Thoracic aorta (tissue), 2 donors: ENCODE measurements around the gene RTN4R. TPM values are rescaled to one million over a fixed set of nuclear protein-coding genes. Genes with fewer than 3 reads are reported as not detected.
A peak's percentile ranks its signal among the peaks of the same experiment; 100 is the strongest.

Experiments
- ATAC-seq: fragments of 150-250 bp; one replicate; pipeline ENCODE4 v1.8.0; 2017; ENCODE audit warnings: low read depth; ENCODE audit not compliant: insufficient number of reproducible peaks, low FRiP score
- DNase-seq: peaks from one replicate; pipeline ENCODE4 v3.0.0-alpha.2; 2020; ENCODE audit warnings: low spot score
- H3K27ac ChIP-seq, 2 donors: fragments of 200-600 bp; sonication (generic); 1 replicate in 1 of 2; 2 replicates in 1 of 2; pipeline ENCODE4 v1.5.1; 2016; ENCODE audit warnings: mild to moderate bottlenecking in 2 of 2, moderate library complexity in 2 of 2
- H3K27me3 ChIP-seq: fragments of 200-600 bp; sonication (generic); replicated peaks from 2 replicates; pipeline ENCODE4 v1.6.0; 2016; ENCODE audit warnings: mild to moderate bottlenecking; ENCODE audit not compliant: insufficient read depth
- H3K36me3 ChIP-seq: fragments of 200-600 bp; sonication (generic); one replicate; pipeline ENCODE4 v1.5.1; 2016
- H3K4me1 ChIP-seq, 2 donors: fragments of 200-600 bp; sonication (generic); 1 replicate in 1 of 2; 2 replicates in 1 of 2; pipeline versions ENCODE4 v1.5.1 to v1.6.0; 2016; ENCODE audit warnings: low read depth in 2 of 2, mild to moderate bottlenecking in 1 of 2; ENCODE audit not compliant: control insufficient read depth in 1 of 2
- H3K4me3 ChIP-seq: fragments of 200-600 bp; sonication (generic); 2 replicates; pipeline ENCODE4 v1.5.1; 2016; ENCODE audit warnings: mild to moderate bottlenecking
- H3K9me3 ChIP-seq: fragments of 200-600 bp; sonication (generic); 2 replicates; pipeline ENCODE4 v1.5.1; 2016
- total RNA-seq, 2 donors: library from RNA; depleted of rRNA; stranded (reverse); fragments of >200 nt; gene quantifications; one replicate each; pipeline versions ENCODE4 v1.1.0 to v1.2.3, GENCODE V29; 2016
- TF ChIP-seq, protein P1 (sequence below): fragments of 200-600 bp; sonication (generic); IDR thresholded peaks from one replicate; pipeline ENCODE4 v1.5.1; 2019; ENCODE audit warnings: antibody characterized with exemption

The RTN4R gene
- total RNA-seq, 2 donors from 2014 or later = 7.4 TPM; not detected in 1

DNA sequence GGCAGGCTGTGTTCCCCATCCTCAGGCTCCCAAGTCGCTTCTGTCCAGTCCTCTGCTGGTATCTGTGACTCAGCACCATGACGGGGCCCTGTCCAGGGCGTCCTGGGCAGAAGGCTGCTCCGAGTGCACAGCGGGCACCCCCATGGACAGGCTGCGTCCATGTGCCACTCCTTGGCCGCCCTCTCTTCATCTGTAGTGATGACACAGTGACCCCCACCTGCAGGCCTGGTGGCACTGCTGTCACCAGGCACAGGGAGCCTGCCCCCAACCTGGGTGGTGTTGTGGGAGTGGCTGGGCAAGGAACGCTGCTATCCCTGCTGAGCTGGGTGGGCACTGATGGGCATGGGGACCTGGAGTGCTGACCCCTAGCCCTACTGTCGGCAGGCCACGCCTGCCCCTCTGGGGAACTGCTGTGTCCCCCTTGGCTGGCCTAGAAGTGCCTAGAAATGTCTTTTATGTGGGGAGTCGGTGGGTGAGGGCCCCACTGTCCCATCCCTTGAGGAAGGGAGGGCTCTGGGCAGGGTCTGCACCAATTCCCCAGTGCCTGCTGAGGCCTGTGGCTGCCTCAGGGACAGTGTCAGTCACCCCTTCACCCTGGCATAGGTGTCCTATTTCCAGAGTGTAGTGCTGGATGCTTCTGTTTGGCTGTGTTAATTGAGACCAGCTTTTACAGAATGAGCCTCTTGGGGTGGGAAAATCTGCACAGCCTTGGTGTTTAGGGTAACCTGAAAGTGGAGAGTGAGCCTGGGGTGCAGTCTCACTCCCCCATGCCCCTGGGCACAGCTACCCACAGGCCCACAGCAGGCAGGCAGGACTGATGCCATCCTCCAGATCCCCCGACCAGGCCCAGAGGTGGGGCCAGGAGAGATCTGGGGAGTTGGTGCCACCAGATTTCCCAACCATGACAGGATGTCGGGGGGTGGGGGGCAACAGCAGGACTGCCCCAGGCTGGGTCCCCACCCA is 34.5 kb downstream of the RTN4R start:
- ATAC-seq = no peak

DNA sequence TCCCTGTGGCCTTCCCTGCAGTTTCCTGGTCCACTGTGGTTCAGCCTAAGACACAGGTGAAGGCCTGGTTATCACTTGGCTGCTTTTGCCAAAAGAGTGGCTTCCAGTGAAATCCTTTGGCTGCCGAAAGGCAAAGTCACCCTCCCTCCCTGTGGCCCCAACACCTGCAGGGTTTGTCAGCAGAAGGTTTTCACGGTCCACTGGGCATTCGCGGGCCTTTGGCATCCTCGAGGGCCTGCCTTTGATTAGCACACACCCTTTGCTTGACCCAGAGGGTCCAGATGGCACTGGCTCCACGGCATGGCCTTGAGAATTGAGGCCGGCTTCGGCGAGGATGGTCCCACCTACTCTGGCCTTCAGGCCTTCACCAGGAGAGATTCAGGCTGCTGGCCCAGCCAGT is 35.3 kb downstream of the RTN4R start:
- Histone ChIP-seq H3K4me1 (peaks cover 23 to 36% of the 10 kb centered on the region in 2 donors), H3K9me3 (no peaks in the 10 kb centered on the region), H3K36me3 (no peaks in the 10 kb centered on the region), H3K27ac (no peak overlapping the region), H3K27me3 (no peaks in the 10 kb centered on the region), H3K4me3 (no peak overlapping the region)
- ATAC-seq = no peak
- TF ChIP-seq, protein P1, sequence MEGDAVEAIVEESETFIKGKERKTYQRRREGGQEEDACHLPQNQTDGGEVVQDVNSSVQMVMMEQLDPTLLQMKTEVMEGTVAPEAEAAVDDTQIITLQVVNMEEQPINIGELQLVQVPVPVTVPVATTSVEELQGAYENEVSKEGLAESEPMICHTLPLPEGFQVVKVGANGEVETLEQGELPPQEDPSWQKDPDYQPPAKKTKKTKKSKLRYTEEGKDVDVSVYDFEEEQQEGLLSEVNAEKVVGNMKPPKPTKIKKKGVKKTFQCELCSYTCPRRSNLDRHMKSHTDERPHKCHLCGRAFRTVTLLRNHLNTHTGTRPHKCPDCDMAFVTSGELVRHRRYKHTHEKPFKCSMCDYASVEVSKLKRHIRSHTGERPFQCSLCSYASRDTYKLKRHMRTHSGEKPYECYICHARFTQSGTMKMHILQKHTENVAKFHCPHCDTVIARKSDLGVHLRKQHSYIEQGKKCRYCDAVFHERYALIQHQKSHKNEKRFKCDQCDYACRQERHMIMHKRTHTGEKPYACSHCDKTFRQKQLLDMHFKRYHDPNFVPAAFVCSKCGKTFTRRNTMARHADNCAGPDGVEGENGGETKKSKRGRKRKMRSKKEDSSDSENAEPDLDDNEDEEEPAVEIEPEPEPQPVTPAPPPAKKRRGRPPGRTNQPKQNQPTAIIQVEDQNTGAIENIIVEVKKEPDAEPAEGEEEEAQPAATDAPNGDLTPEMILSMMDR = no peak
- no peak for DNase-seq

More for the DNA sequence above, 34.5 kb downstream of the RTN4R start:
- no peaks in the 10 kb centered on the region for H3K27me3 ChIP-seq
- no peaks in the 10 kb centered on the region for H3K9me3 ChIP-seq
- no peak overlapping the region for H3K27ac ChIP-seq
- TF ChIP-seq, protein P1 = no peak
- no peaks in the 10 kb centered on the region for H3K36me3 ChIP-seq
- no peak overlapping the region for H3K4me3 ChIP-seq
- H3K4me1 ChIP-seq = peaks cover 21 to 30% of the 10 kb centered on the region in 2 donors
- DNase-seq = no peak

DNA sequence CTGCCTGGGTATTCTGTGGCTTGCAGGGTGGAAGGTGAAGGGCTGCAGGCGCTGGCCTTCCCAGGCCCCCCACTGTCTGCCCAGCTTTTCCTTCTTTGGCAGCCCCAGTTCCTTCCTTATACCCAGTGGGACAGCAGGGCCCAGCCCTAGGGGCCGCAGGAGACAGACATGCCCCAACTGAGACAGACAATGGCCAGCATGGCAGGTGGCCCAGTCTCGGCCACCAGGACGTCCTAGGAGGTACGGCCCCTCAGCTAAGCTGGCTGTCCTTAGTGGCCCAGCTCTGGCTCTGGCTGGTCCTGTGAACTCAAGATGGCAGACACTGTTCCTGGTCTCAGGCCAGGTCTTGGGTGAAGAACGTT is 35.9 kb downstream of the RTN4R start:
- H3K9me3 ChIP-seq = no peaks in the 10 kb centered on the region
- TF ChIP-seq, protein P1 = no peak
- H3K4me1 ChIP-seq = peaks cover 23 to 38% of the 10 kb centered on the region in 2 donors
- H3K4me3 ChIP-seq = no peak overlapping the region
- no peak for ATAC-seq
- DNase-seq = no peak
- H3K27me3 ChIP-seq = no peaks in the 10 kb centered on the region
- H3K36me3 ChIP-seq = no peaks in the 10 kb centered on the region
- H3K27ac ChIP-seq = no peak overlapping the region

DNA sequence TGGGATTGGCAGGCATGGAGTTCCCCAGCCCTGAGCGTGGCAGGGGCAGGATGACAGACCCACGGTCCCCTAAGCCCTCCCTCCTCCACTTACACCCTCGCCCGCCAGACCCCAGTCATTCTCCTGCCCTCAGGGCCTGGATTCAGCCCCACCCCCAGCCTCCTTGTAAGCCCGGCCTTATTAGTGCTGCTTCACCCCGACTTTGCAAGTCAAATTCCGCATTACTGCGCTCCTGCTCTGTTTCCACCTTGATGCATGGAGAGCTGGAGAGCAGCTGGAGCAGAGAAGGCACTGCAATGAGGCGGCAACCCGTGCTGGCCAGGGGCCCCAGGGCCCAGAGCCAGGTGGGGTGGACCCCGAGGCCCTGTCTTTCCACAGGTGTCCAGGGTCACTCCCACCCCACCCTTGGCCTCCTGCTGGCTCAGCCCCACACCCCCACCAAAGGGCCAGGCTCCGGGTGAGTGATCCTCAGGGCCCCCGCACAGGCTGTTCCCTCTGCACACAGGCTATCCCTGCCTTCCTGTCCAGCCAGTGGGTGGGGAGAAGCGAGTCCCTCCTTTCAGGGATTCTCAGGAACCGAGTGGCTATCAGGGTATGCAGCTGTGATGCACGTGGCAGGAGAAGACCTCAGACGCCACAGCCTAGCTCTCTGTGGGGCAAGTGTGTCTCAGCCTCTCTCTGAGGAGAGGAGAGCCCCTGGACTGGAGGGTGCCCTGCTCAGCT is 36.4 kb downstream of the RTN4R start:
- TF ChIP-seq, protein P1 = no peak
- Histone ChIP-seq H3K27me3 (no peaks in the 10 kb centered on the region), H3K27ac (no peak overlapping the region), H3K4me3 (no peak overlapping the region), H3K4me1 (peaks cover 23 to 38% of the 10 kb centered on the region in 2 donors), H3K36me3 (no peaks in the 10 kb centered on the region), H3K9me3 (no peaks in the 10 kb centered on the region)
- no peak for ATAC-seq
- DNase-seq = no peak

DNA sequence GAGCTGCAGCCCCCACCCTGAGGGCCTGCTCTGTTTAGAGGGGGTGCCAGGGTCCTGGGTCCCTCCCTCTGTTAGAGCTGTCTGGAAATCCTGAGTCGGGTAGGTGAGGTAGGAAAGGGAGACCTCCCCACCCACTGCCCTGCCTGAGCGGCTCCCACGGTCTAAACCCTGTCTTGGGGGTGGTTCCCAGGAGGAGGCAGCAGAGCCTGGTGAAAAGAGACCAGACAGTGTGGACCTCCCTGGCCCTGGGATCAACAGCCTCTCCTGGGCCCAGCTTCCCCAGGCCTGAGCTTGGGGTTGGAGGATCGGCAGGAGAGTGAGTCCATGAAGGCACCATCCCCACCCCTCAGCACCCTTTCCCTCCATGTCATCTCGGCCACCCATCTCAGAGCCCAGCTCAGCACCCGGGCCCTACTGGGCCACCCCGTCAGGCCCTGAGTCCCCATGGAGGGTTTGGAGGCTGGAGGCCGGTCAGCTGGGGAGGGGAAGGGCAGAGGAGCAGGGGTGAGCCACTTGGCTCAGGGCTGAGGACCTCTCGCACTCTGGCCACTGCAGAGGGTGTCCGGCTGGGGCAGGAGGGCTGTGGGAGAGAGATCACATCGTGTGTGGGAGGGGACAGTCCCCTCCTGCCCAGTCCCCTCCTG is 37.2 kb downstream of the RTN4R start:
- no peak for ATAC-seq
- peaks cover 23 to 38% of the 10 kb centered on the region in 2 donors for H3K4me1 ChIP-seq
- H3K9me3 ChIP-seq = no peaks in the 10 kb centered on the region
- peak overlapping the region; percentile 3 to 31 for H3K27ac ChIP-seq
- H3K36me3 ChIP-seq = no peaks in the 10 kb centered on the region
- TF ChIP-seq, protein P1 = no peak
- peak overlapping the region; percentile 49 for H3K4me3 ChIP-seq
- no peak for DNase-seq
- H3K27me3 ChIP-seq = no peaks in the 10 kb centered on the region
